GM21367 (cell line): ENCODE measurements around the gene UBE2I.

Experiments used
- ATAC-seq: cut with Tn5 transposase; IDR thresholded peaks from one replicate; pipeline ENCODE4 v1.9.1; 2021; ENCODE audit not compliant: unreplicated experiment

UBE2I gene

GRCh38 chr16:1277151-1277598, 32.3 kb upstream of the UBE2I start:
- ATAC-seq, result no peak

GRCh38 chr16:1277617-1278282, 31.7 kb upstream of the UBE2I start:
- no peak for ATAC-seq

GRCh38 chr16:1278477-1278876, 31.0 kb upstream of the UBE2I start:
- no peak for ATAC-seq

GRCh38 chr16:1279081-1279944, 30.1 kb upstream of the UBE2I start:
- ATAC-seq, result no peak

GRCh38 chr16:1279945-1280589, 29.4 kb upstream of the UBE2I start:
- ATAC-seq, result no peak

GRCh38 chr16:1280783-1281182, 28.7 kb upstream of the UBE2I start:
- ATAC-seq, result no peak

- no peak for ATAC-seq
Observed at GRCh38 chr16:1281517-1281916, 27.9 kb upstream of the UBE2I start.

- ATAC-seq, result no peak
Observed at GRCh38 chr16:1282324-1282973, 27.0 kb upstream of the UBE2I start.

- no peak for ATAC-seq
Observed at GRCh38 chr16:1283296-1283695, 26.1 kb upstream of the UBE2I start.

GRCh38 chr16:1283996-1284616, 25.3 kb upstream of the UBE2I start:
- no peak for ATAC-seq

- ATAC-seq, result no peak
Observed at GRCh38 chr16:1285669-1286512, 23.5 kb upstream of the UBE2I start.

GRCh38 chr16:1286513-1287094, 22.8 kb upstream of the UBE2I start:
- no peak for ATAC-seq

GRCh38 chr16:1287982-1288670, 21.3 kb upstream of the UBE2I start:
- ATAC-seq, result no peak

- ATAC-seq, result no peak
Observed at GRCh38 chr16:1288813-1289476, 20.5 kb upstream of the UBE2I start.

- no peak for ATAC-seq
Observed at GRCh38 chr16:1289477-1289866, 20.0 kb upstream of the UBE2I start.

- no peak for ATAC-seq
Observed at GRCh38 chr16:1290063-1290501, 19.4 kb upstream of the UBE2I start.

GRCh38 chr16:1290860-1291575, 18.4 kb upstream of the UBE2I start:
- ATAC-seq, result no peak

- no peak for ATAC-seq
Observed at GRCh38 chr16:1291576-1291974, 17.9 kb upstream of the UBE2I start.
